Neural cell (in vitro differentiated cells): ENCODE measurements around the gene RAI2. TPM values are rescaled to one million over a fixed set of nuclear protein-coding genes. Genes with fewer than 3 reads are reported as not detected.

Experiments used
- H2AFZ ChIP-seq: fragments of 200-600, 300-800 bp; sonication (generic), shearing (Covaris generic); 2 replicates; pipeline ENCODE4 v1.6.0; 2014; ENCODE audit warnings: low read depth, mild to moderate bottlenecking, antibody characterized with exemption, low read length, moderate library complexity
- H3F3A ChIP-seq: fragments of 200-600 bp; shearing (Covaris generic); 2 replicates; pipeline ENCODE4 v1.6.1; 2016; ENCODE audit warnings: mild to moderate bottlenecking, moderate library complexity, mixed read lengths, antibody characterized with exemption, low read length; ENCODE audit not compliant: insufficient read depth, poor library complexity, severe bottlenecking
- H3K27ac ChIP-seq: fragments of 200-600, 300-800 bp; sonication (generic), shearing (Covaris generic); 2 replicates; pipeline ENCODE4 v1.5.1; 2014; ENCODE audit warnings: mild to moderate bottlenecking, low read length, moderate library complexity
- H3K27me3 ChIP-seq: fragments of 300-800, 200-600 bp; sonication (generic), shearing (Covaris generic); 2 replicates; pipeline ENCODE4 v1.6.0; 2014; ENCODE audit warnings: mild to moderate bottlenecking, low read depth, low read length, moderate library complexity; ENCODE audit not compliant: insufficient read depth
- H3K36me3 ChIP-seq: fragments of 300-800, 200-600 bp; sonication (generic), shearing (Covaris generic); 2 replicates; pipeline ENCODE4 v1.5.1; 2014; ENCODE audit warnings: mild to moderate bottlenecking, antibody characterized with exemption, low read length, moderate library complexity; ENCODE audit not compliant: insufficient read depth
- H3K4me2 ChIP-seq: fragments of 300-800, 200-600 bp; sonication (generic), shearing (Covaris generic); 2 replicates; pipeline ENCODE4 v1.6.0; 2014; ENCODE audit warnings: mild to moderate bottlenecking, low read length
- H3K4me3 ChIP-seq: fragments of 300-800, 200-600 bp; sonication (generic), shearing (Covaris generic); 2 replicates; pipeline ENCODE4 v1.5.1; 2014; ENCODE audit warnings: mild to moderate bottlenecking, low read length, moderate library complexity
- H3K79me2 ChIP-seq: fragments of 200-600 bp; shearing (Covaris generic); replicated peaks from 2 replicates; pipeline ENCODE4 v1.6.0; 2014; ENCODE audit warnings: mild to moderate bottlenecking, low read length, moderate library complexity; ENCODE audit not compliant: insufficient read depth
- H3K9ac ChIP-seq: fragments of 300-800, 200-600 bp; sonication (generic), shearing (Covaris generic); 2 replicates; pipeline ENCODE4 v1.6.1; 2016; ENCODE audit warnings: mild to moderate bottlenecking, low read length, mixed read lengths
- H3K9me2 ChIP-seq: fragments of 200-600 bp; shearing (Covaris generic); 2 replicates; pipeline ENCODE4 v1.6.1; 2016; ENCODE audit warnings: mild to moderate bottlenecking, low read length, mixed read lengths; ENCODE audit not compliant: insufficient read depth
- H3K9me3 ChIP-seq: fragments of 200-600, 300-800 bp; sonication (generic), shearing (Covaris generic); 2 replicates; pipeline ENCODE4 v1.6.1; 2016; ENCODE audit warnings: mild to moderate bottlenecking, mixed run types, low read length, moderate library complexity, mixed read lengths
- H4K20me1 ChIP-seq: fragments of 200-600 bp; shearing (Covaris generic); 2 replicates; pipeline ENCODE4 v1.6.1; 2016; ENCODE audit warnings: mild to moderate bottlenecking, mixed run types; ENCODE audit not compliant: insufficient read depth
- CTCF ChIP-seq: fragments of 450-650 bp; IDR thresholded peaks from 2 replicates; pipeline ENCODE4 v1.5.1; 2014; ENCODE audit warnings: antibody characterized with exemption, mild to moderate bottlenecking, moderate library complexity; ENCODE audit not compliant: poor library complexity, severe bottlenecking
- EP300 ChIP-seq: fragments of 450-650 bp; conservative IDR thresholded peaks from 2 replicates; pipeline ENCODE4 v1.6.1; 2014; ENCODE audit warnings: antibody characterized with exemption, mild to moderate bottlenecking, moderate library complexity; ENCODE audit not compliant: poor library complexity, severe bottlenecking
- EZH2 ChIP-seq: fragments of 200-600, 300-800 bp; shearing (Covaris generic), sonication (generic); IDR thresholded peaks from 2 replicates; pipeline ENCODE4 v1.6.1; 2014; ENCODE audit warnings: antibody characterized with exemption, low read length, borderline replicate concordance, mild to moderate bottlenecking; ENCODE audit not compliant: insufficient read depth, poor library complexity, severe bottlenecking
- MXI1 ChIP-seq: fragments of 450-650 bp; conservative IDR thresholded peaks from 2 replicates; pipeline ENCODE4 v1.6.1; 2014; ENCODE audit warnings: antibody characterized with exemption, mild to moderate bottlenecking; ENCODE audit not compliant: poor library complexity, severe bottlenecking
- POLR2AphosphoS5 ChIP-seq: IDR thresholded peaks from 2 replicates; pipeline ENCODE4 v1.6.1; 2012
- RAD21 ChIP-seq: fragments of 450-650 bp; conservative IDR thresholded peaks from 2 replicates; pipeline ENCODE4 v1.6.1; 2014; ENCODE audit warnings: antibody characterized with exemption, mild to moderate bottlenecking, moderate library complexity
- REST ChIP-seq: IDR thresholded peaks from 2 replicates; pipeline ENCODE4 v1.6.1; 2012; ENCODE audit warnings: borderline replicate concordance
- SMC3 ChIP-seq: fragments of 450-650 bp; conservative IDR thresholded peaks from 2 replicates; pipeline ENCODE4 v1.6.1; 2014; ENCODE audit warnings: antibody characterized with exemption, mild to moderate bottlenecking, moderate library complexity; ENCODE audit not compliant: poor library complexity
- TAF1 ChIP-seq: IDR thresholded peaks from 2 replicates; pipeline ENCODE4 v1.6.1; 2012; ENCODE audit warnings: low read depth
- polyA plus RNA-seq: library from polyadenylated mRNA; depleted of rRNA; stranded (reverse); fragments of >200 nt; gene quantifications from 2 replicates; pipeline ENCODE4 v1.2.3, GENCODE V29; 2014

Gene RAI2
- polyA plus RNA-seq, 1 donor from 2014 or later: 4.8 TPM

- TF ChIP-seq RAD21 (no peak), EZH2 (no peak), MXI1 (no peak), REST (no peak), POLR2AphosphoS5 (no peak), EP300 (no peak), CTCF (no peak), SMC3 (no peak), TAF1 (no peak)
- no peaks in the 10 kb centered on the region for H3K79me2 ChIP-seq
- no peaks in the 10 kb centered on the region for H3K27me3 ChIP-seq
- no peak overlapping the region for H3K27ac ChIP-seq
- H3K4me2 ChIP-seq: no peak overlapping the region
- no peaks in the 10 kb centered on the region for H3F3A ChIP-seq
- H3K9ac ChIP-seq: no peak overlapping the region
- no peaks in the 10 kb centered on the region for H3K9me3 ChIP-seq
- no peaks in the 10 kb centered on the region for H3K9me2 ChIP-seq
- no peak overlapping the region for H2AFZ ChIP-seq
- H4K20me1 ChIP-seq: no peaks in the 10 kb centered on the region
- H3K4me3 ChIP-seq: no peak overlapping the region
- no peaks in the 10 kb centered on the region for H3K36me3 ChIP-seq
Measured at GRCh38 chrX:17812763-17813162, 48.3 kb downstream of the RAI2 start.

GRCh38 chrX:17809984-17810383, 51.1 kb downstream of the RAI2 start:
- H3K9ac ChIP-seq: no peak overlapping the region
- no peak overlapping the region for H3K27ac ChIP-seq
- no peaks in the 10 kb centered on the region for H3K79me2 ChIP-seq
- no peak overlapping the region for H2AFZ ChIP-seq
- TF ChIP-seq REST (no peak), RAD21 (no peak)
- no peaks in the 10 kb centered on the region for H3K9me3 ChIP-seq
- H3K27me3 ChIP-seq: no peaks in the 10 kb centered on the region
- H3K4me2 ChIP-seq: no peak overlapping the region
- H3K36me3 ChIP-seq: no peaks in the 10 kb centered on the region
- H3F3A ChIP-seq: no peaks in the 10 kb centered on the region
- H4K20me1 ChIP-seq: no peaks in the 10 kb centered on the region
- no peak overlapping the region for H3K4me3 ChIP-seq
- no peaks in the 10 kb centered on the region for H3K9me2 ChIP-seq
